OCI-LY7 (cell line): ENCODE measurements around the gene UMAD1. TPM values are rescaled to one million over a fixed set of nuclear protein-coding genes. Genes with fewer than 3 reads are reported as not detected.

Experiments
- BruUV-seq: library from RNA; stranded (reverse); fragments of 400-500 nt; replicated peaks from 2 replicates; lab custom pipeline; 2021; lab: Mats Ljungman, UMichigan
- CTCF ChIA-PET: fragments of 300-600 bp; sonication (Branson Sonifier 250); formaldehyde crosslinking; loops from one replicate; lab custom pipeline; 2022; ENCODE audit warnings: antibody characterized with exemption; ENCODE audit not compliant: unreplicated experiment; lab: Charles Lee
- POLR2A ChIA-PET: fragments of 300-600 bp; sonication (Branson Sonifier 250); formaldehyde crosslinking; loops from one replicate; lab custom pipeline; 2022; ENCODE audit warnings: antibody characterized with exemption; lab: Charles Lee
- DNase-seq: peaks from one replicate; pipeline ENCODE4 v3.0.0-alpha.2; 2015; ENCODE audit warnings: low spot score
- H2AFZ ChIP-seq: fragments of 200-600 bp; sonication (generic), shearing (Covaris generic); 2 replicates; pipeline ENCODE4 v1.6.1; 2014; ENCODE audit warnings: mild to moderate bottlenecking, antibody characterized with exemption, low read length, moderate library complexity
- H3K27ac ChIP-seq: fragments of 200-600 bp; sonication (generic); 2 replicates; pipeline ENCODE4 v1.5.1; 2014; ENCODE audit warnings: mixed run types, low read depth, mild to moderate bottlenecking, moderate library complexity, low read length, inconsistent platforms; ENCODE audit not compliant: poor library complexity, severe bottlenecking
- H3K36me3 ChIP-seq: fragments of 200-600 bp; sonication (generic); 2 replicates; pipeline ENCODE4 v1.6.1; 2014; ENCODE audit warnings: mild to moderate bottlenecking, antibody characterized with exemption, low read length, moderate library complexity, mixed read lengths; ENCODE audit not compliant: insufficient read depth
- H3K4me1 ChIP-seq: fragments of 200-600 bp; sonication (generic); 2 replicates; pipeline ENCODE4 v1.5.1; 2014; ENCODE audit warnings: mild to moderate bottlenecking, low read length; ENCODE audit not compliant: insufficient read depth, poor library complexity, severe bottlenecking
- H3K4me2 ChIP-seq: fragments of 200-600 bp; sonication (generic); 2 replicates; pipeline ENCODE4 v1.6.1; 2014; ENCODE audit warnings: mild to moderate bottlenecking, low read length
- H3K4me3 ChIP-seq: fragments of 200-600 bp; sonication (generic); 2 replicates; pipeline ENCODE4 v1.5.1; 2014; ENCODE audit warnings: mild to moderate bottlenecking, low read depth, low read length; ENCODE audit not compliant: poor library complexity, severe bottlenecking
- H3K79me2 ChIP-seq: fragments of 200-600 bp; sonication (generic); 2 replicates; pipeline ENCODE4 v1.6.1; 2016; ENCODE audit warnings: low read depth, mild to moderate bottlenecking, low read length, moderate library complexity, mixed read lengths; ENCODE audit not compliant: insufficient read depth
- H3K9me2 ChIP-seq: fragments of 200-600 bp; sonication (generic); 2 replicates; pipeline ENCODE4 v1.6.1; 2016; ENCODE audit warnings: mild to moderate bottlenecking, low read length, mixed read lengths; ENCODE audit not compliant: insufficient read depth
- H3K9me3 ChIP-seq: fragments of 200-600 bp; sonication (generic); 2 replicates; pipeline ENCODE4 v1.6.1; 2014; ENCODE audit warnings: mild to moderate bottlenecking, mixed run types, low read length, mixed read lengths
- H4K20me1 ChIP-seq: fragments of 200-600 bp; sonication (generic); 2 replicates; pipeline ENCODE4 v1.6.1; 2014; ENCODE audit warnings: mild to moderate bottlenecking, antibody characterized with exemption, low read length, moderate library complexity, mixed read lengths; ENCODE audit not compliant: insufficient read depth
- CTCF ChIP-seq: fragments of 200-600 bp; sonication (generic); conservative IDR thresholded peaks from 2 replicates; pipeline ENCODE4 v1.5.1; 2014; ENCODE audit warnings: mild to moderate bottlenecking, antibody characterized with exemption, low read length, moderate library complexity, mixed read lengths
- EZH2phosphoT487 ChIP-seq: fragments of 200-600 bp; sonication (generic); IDR thresholded peaks from 2 replicates; pipeline ENCODE4 v1.6.1; 2018; ENCODE audit warnings: low read depth, borderline replicate concordance, mild to moderate bottlenecking, mixed run types, antibody characterized with exemption, low read length, moderate library complexity, mixed read lengths
- intact Hi-C: fragments of 100-400 bp; cut with micrococcal nuclease; formaldehyde crosslinking; loops from one replicate; pipeline ENCODE4 v1.10.0; 2022; ENCODE audit not compliant: unreplicated experiment
- total RNA-seq, 2 experiments: library from RNA; depleted of rRNA in 1 of 2; stranded (reverse); fragments of >200 nt in 1 of 2; shearing (Covaris generic) in 1 of 2; gene quantifications; 2 replicates each; pipeline ENCODE4 v1.2.3, GENCODE V29; 2014 to 2022

Gene UMAD1
- total RNA-seq, 2 experiments from 2014 or later, result 8.7 to 15.2 TPM

GRCh38 chr7:7869651-7870050 is 229.1 kb downstream of the UMAD1 start:
- Histone ChIP-seq H3K27ac (no peak overlapping the region), H3K4me3 (no peak overlapping the region), H3K9me3 (no peaks in the 10 kb centered on the region), H3K9me2 (no peaks in the 10 kb centered on the region), H3K79me2 (no peaks in the 10 kb centered on the region), H4K20me1 (no peaks in the 10 kb centered on the region), H3K4me1 (peaks cover 20% of the 10 kb centered on the region), H3K36me3 (no peaks in the 10 kb centered on the region), H3K4me2 (no peak overlapping the region), H2AFZ (no peak overlapping the region)
- TF ChIP-seq EZH2phosphoT487 (no peak), CTCF (no peak)
- ChIA-PET POLR2A (interaction anchor here (0.6 to 1.5 kb wide), 12 partner anchors 10 to 562 kb away, joined by 3 to 12 read pairs (median 3); no protein-coding TSS in a partner anchor), CTCF (no interaction called here)
- DNase-seq, result no peak
- no TSS peak for BruUV-seq
- intact Hi-C loops, result no loop called here

GRCh38 chr7:7870555-7870954 is 230.0 kb downstream of the UMAD1 start:
- Histone ChIP-seq H3K27ac (no peak overlapping the region), H2AFZ (no peak overlapping the region), H4K20me1 (no peaks in the 10 kb centered on the region), H3K36me3 (no peaks in the 10 kb centered on the region), H3K4me1 (peaks cover 20% of the 10 kb centered on the region), H3K79me2 (no peaks in the 10 kb centered on the region), H3K9me3 (no peaks in the 10 kb centered on the region), H3K4me2 (no peak overlapping the region), H3K4me3 (no peak overlapping the region), H3K9me2 (no peaks in the 10 kb centered on the region)
- POLR2A ChIA-PET, result interaction anchor here (0.5 to 1.5 kb wide), 3 partner anchors 10 to 92 kb away, joined by 3 to 12 read pairs (median 4); no protein-coding TSS in a partner anchor
- no peak for DNase-seq
- no peak for TF ChIP-seq EZH2phosphoT487
- TF ChIP-seq CTCF, result no peak
- CTCF ChIA-PET, result no interaction called here
- intact Hi-C loops, result no loop called here
- no TSS peak for BruUV-seq

GRCh38 chr7:7876419-7876818 is 235.9 kb downstream of the UMAD1 start:
- no peak overlapping the region for H3K27ac ChIP-seq
- ChIA-PET POLR2A (no interaction called here), CTCF (no interaction called here)
- no peaks in the 10 kb centered on the region for H3K9me3 ChIP-seq
- H3K4me2 ChIP-seq, result no peak overlapping the region
- no peak overlapping the region for H3K4me3 ChIP-seq
- no peaks in the 10 kb centered on the region for H3K36me3 ChIP-seq
- BruUV-seq, result no TSS peak
- H3K79me2 ChIP-seq, result no peaks in the 10 kb centered on the region
- H3K9me2 ChIP-seq, result no peaks in the 10 kb centered on the region
- no peaks in the 10 kb centered on the region for H4K20me1 ChIP-seq
- H2AFZ ChIP-seq, result no peak overlapping the region
- H3K4me1 ChIP-seq, result no peaks in the 10 kb centered on the region
- no peak for DNase-seq
- intact Hi-C loops, result no loop called here
- TF ChIP-seq CTCF (no peak), EZH2phosphoT487 (no peak)
